Uterus (tissue), 4 donors: Measurements from ENCODE around the gene CDK11A. TPM values are rescaled to one million over a fixed set of nuclear protein-coding genes. Genes with fewer than 3 reads are reported as not detected.
"Not testable (repeated sequence)": the region's sequence is repeated elsewhere in the genome, so short reads cannot be mapped to it uniquely, and the experiment has no call there.

Experiments
- DNase-seq, 2 donors: peaks; one replicate each; pipeline ENCODE4 v3.0.0-alpha.2; 2019 to 2020
- H3K27ac ChIP-seq, 2 donors: fragments of 200-600 bp; sonication (generic); 1 replicate in 1 of 2; 2 replicates in 1 of 2; pipeline ENCODE4 v1.5.1; 2016 to 2018
- H3K27me3 ChIP-seq, 2 donors: fragments of 200-600 bp; sonication (generic); one replicate each; pipeline ENCODE4 v1.5.1; 2018 to 2019; ENCODE audit warnings: control low read depth in 1 of 2
- H3K36me3 ChIP-seq, 2 donors: fragments of 200-600 bp; sonication (generic); one replicate each; pipeline ENCODE4 v1.5.1; 2019; ENCODE audit warnings: control low read depth in 1 of 2
- H3K4me1 ChIP-seq, 2 donors: fragments of 200-600 bp; sonication (generic); one replicate each; pipeline ENCODE4 v1.5.1; 2018 to 2019; ENCODE audit warnings: control low read depth in 1 of 2
- H3K4me3 ChIP-seq, 2 donors: fragments of 200-600 bp; sonication (generic); 1 replicate in 1 of 2; 2 replicates in 1 of 2; pipeline ENCODE4 v1.5.1; 2018 to 2019; ENCODE audit warnings: mild to moderate bottlenecking in 1 of 2
- H3K9me3 ChIP-seq, 2 donors: fragments of 200-600 bp; sonication (generic); one replicate each; pipeline ENCODE4 v1.5.1; 2019; ENCODE audit warnings: control low read depth in 1 of 2
- CTCF ChIP-seq, 4 experiments: fragments of 200-600 bp in 2 of 4; fragments of 450-650 bp in 2 of 4; sonication (generic) in 2 of 4; IDR thresholded peaks; one replicate each; pipeline ENCODE4 v1.5.1; 2016 to 2019; ENCODE audit warnings: antibody characterized with exemption in 4 of 4, mild to moderate bottlenecking in 2 of 4, moderate library complexity in 1 of 4
- POLR2A ChIP-seq, 2 donors: fragments of 450-650 bp; IDR thresholded peaks; one replicate each; pipeline ENCODE4 v1.6.1; 2016; ENCODE audit warnings: antibody characterized with exemption in 2 of 2, mild to moderate bottlenecking in 1 of 2, moderate library complexity in 1 of 2
- intact Hi-C: fragments of 100-400 bp; cut with DNase I; formaldehyde crosslinking; loops from one replicate; pipeline ENCODE4 v1.15.1; 2023; ENCODE audit warnings: low total_unique reads
- total RNA-seq, 4 donors: library from RNA; depleted of rRNA in 3 of 4; stranded (reverse); fragments of >200 nt in 3 of 4; gene quantifications; one replicate each; pipeline versions ENCODE4 v1.1.0 to v1.2.4, GENCODE V29; 2014 to 2023
- donor health status: DM: yes; HTN: yes; CAD: no.

Gene CDK11A
- total RNA-seq, 4 donors from 2014 or later = 1.8 to 60.0 (median 7.5) TPM

DNA sequence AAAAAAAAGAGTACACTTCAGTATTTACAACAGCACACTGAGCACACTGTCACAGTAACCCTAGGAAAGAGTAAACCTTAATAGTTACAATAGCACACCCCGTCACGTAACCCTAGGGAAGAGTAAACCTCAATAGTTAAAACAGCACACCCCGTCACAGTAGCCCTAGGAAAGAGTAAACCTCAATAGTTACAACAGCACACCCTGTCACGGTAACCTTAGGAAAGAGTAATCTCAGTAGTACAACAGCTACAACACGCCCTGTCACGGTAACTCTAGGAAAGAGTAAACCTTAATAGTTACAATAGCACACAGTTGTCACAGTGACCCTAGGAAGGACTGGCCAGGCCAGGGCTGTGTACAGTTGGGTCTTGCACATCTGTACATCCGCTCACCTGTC is 3.0 kb downstream of the CDK11A start:
- H3K9me3 ChIP-seq = no peaks in the 10 kb centered on the region

GRCh38 chr1:1715109-1715883 is 8.9 kb downstream of the CDK11A start:
- DNase-seq = peak in 1 of 2 donors; percentile 3
- H3K9me3 ChIP-seq, intact Hi-C loops, H3K27me3 ChIP-seq, H3K4me1 ChIP-seq, H3K27ac ChIP-seq, H3K36me3 ChIP-seq, H3K4me3 ChIP-seq: not testable (repeated sequence)

More for the DNA sequence above, 3.0 kb downstream of the CDK11A start:
- Histone ChIP-seq H3K27ac (no peak overlapping the region), H3K36me3 (no peaks in the 10 kb centered on the region), H3K27me3 (no peaks in the 10 kb centered on the region), H3K4me3 (no peak overlapping the region), H3K4me1 (no peaks in the 10 kb centered on the region)
- DNase-seq = no peak
- TF ChIP-seq POLR2A (IDR thresholded peaks at IDR 0.05) (no peak), CTCF (IDR thresholded peaks at IDR 0.05) (no peak)
- intact Hi-C loops = no loop called here

DNA sequence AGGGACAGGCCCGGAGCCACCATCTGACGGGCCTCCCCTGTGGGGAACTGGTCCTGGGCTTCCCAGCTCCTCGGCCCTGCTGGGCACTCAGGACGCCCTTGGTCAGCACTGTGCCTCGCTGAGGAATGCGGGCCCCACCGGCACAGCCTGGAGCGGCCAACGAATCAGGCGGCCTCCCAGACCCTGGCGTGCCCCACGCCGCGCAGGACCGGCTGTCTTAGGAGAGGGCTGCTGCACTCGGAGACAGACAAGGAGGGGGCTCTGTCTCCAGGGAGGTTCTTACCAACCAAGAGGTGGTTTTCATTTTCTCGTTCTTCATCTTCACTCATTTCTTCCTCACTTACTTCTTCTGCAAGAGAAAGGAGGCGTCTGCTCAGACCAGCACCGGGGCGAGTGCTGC is 16.3 kb downstream of the CDK11A start:
- H3K36me3 ChIP-seq, DNase-seq, H3K27me3 ChIP-seq, H3K4me1 ChIP-seq, intact Hi-C loops, H3K4me3 ChIP-seq, H3K9me3 ChIP-seq, H3K27ac ChIP-seq: not testable (repeated sequence)

DNA sequence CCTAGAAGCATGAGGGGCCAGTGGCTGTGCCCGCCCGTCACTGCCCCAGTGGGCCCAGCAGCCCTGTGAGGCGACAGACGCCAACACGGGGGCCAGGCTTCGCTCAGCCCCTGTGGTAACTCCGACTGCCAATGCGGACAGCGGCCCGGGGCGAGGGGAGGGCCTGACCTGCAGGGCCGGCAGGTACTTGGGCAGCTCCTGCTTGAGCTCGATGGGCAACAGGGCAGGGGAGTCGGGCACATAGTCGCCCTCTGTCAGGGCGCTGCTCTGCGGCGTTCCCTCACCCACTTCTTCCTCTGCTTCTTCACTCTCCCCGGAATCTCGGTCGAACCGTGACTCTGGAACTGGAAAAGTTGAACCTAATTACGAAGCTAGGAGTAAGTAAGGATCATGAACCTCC is 16.9 kb downstream of the CDK11A start:
- H3K9me3 ChIP-seq, intact Hi-C loops, H3K4me1 ChIP-seq, H3K4me3 ChIP-seq, H3K27me3 ChIP-seq, H3K36me3 ChIP-seq, H3K27ac ChIP-seq: not testable (repeated sequence)
- DNase-seq = peak in 1 of 2 donors; percentile 6

DNA sequence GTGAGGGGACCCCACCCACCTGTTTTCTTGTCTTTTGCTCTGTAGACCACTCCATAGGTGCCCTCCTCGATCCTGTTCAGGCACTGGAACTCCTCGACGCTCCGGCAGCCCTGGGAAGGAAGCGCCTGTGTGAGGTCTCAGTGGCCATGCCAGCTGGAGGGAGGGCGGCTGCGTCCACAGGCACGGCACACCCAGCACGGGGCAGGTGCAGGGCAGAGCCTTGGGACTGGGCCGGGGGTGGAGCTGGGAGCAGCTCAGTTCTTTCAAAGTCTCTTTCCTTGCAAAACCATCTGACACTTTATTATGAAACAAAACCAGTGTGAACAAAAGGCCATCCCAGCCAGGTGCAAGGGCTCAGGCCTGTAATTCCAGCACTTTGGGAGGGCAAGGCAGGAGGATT is 18.5 kb downstream of the CDK11A start:
- H3K4me1 ChIP-seq, intact Hi-C loops, H3K27ac ChIP-seq, H3K4me3 ChIP-seq, H3K36me3 ChIP-seq, H3K27me3 ChIP-seq, H3K9me3 ChIP-seq: not testable (repeated sequence)
- DNase-seq = peak in 1 of 2 donors; percentile 5

- intact Hi-C loops, H3K27ac ChIP-seq, H3K4me3 ChIP-seq, H3K9me3 ChIP-seq, H3K4me1 ChIP-seq, H3K27me3 ChIP-seq, H3K36me3 ChIP-seq: not testable (repeated sequence)
- peak; percentile 11 to 13 for DNase-seq
These were observed 19.7 kb downstream of the CDK11A start for GRCh38 chr1:1704284-1704957.

GRCh38 chr1:1703796-1704195 is 20.4 kb downstream of the CDK11A start:
- intact Hi-C loops = no loop called here
- H3K27me3 ChIP-seq = no peaks in the 10 kb centered on the region
- no peak overlapping the region for H3K27ac ChIP-seq
- no peak overlapping the region for H3K4me3 ChIP-seq
- peak; percentile 13 for DNase-seq
- no peaks in the 10 kb centered on the region for H3K36me3 ChIP-seq
- no peaks in the 10 kb centered on the region for H3K9me3 ChIP-seq
- TF ChIP-seq CTCF (IDR thresholded peaks at IDR 0.05) (no peak), POLR2A (IDR thresholded peaks at IDR 0.05) (no peak)
- H3K4me1 ChIP-seq = no peaks in the 10 kb centered on the region

DNA sequence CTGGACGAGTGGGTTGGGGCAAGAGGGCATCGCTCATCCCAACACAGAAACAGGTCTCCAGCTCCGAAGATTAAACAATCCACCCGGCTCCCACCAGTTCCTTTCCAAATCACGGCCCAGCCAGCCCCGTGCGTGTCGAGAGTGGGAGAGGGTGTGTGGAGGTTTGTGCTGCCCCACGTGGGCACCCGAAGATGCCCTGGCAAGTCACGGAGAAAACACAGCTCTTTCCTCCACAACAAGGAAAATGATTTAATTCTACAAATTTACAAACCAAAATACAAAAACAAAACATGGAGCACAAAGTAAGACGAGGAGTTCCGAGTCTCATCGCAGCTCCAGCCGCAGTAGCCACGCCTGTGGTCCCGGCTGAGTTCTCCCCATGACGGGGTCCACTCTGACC is 21.7 kb downstream of the CDK11A start:
- H3K27ac ChIP-seq, DNase-seq, H3K4me3 ChIP-seq, H3K27me3 ChIP-seq, H3K4me1 ChIP-seq, H3K9me3 ChIP-seq, intact Hi-C loops, H3K36me3 ChIP-seq: not testable (repeated sequence)

GRCh38 chr1:1700557-1700956 is 23.6 kb downstream of the CDK11A start:
- H3K27me3 ChIP-seq, H3K4me1 ChIP-seq, intact Hi-C loops, H3K4me3 ChIP-seq, DNase-seq, H3K27ac ChIP-seq, H3K9me3 ChIP-seq, H3K36me3 ChIP-seq: not testable (repeated sequence)

- H3K4me1 ChIP-seq, H3K36me3 ChIP-seq, H3K27ac ChIP-seq, H3K27me3 ChIP-seq, DNase-seq, H3K4me3 ChIP-seq, intact Hi-C loops, H3K9me3 ChIP-seq: not testable (repeated sequence)
These were observed 24.1 kb downstream of the CDK11A start for GRCh38 chr1:1700067-1700466.

DNA sequence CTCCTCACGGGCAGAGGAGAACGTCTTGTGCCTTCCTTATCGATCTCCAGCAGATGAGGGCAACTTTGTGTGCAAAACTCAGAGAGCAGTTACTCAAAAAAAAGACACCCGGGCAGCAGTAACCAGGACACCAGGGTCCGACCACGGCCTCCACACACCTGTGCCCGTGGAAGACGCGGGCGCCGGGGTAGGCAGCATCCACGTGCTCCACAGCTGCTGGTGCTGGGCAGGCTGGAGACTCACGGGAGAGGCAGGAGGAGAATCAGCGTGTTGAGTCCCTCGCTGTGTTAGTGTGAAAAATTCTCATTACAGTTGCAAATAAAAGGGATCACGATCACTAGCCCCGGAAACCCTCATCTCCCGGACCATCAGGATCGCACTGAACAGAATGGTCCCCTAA is 25.1 kb downstream of the CDK11A start:
- intact Hi-C loops, H3K4me1 ChIP-seq, H3K9me3 ChIP-seq, H3K36me3 ChIP-seq, H3K27me3 ChIP-seq, H3K4me3 ChIP-seq, H3K27ac ChIP-seq: not testable (repeated sequence)
- peak in 1 of 2 donors; percentile 6 for DNase-seq
